Hematopoietic multipotent progenitor cell treated with erythropoietin and hydrocortisone succinate and interleukin-3 and kit ligand, for 8 days (in vitro differentiated cells): Measurements from ENCODE around the gene CD300LD.
A peak's percentile ranks its signal among the peaks of the same experiment; 100 is the strongest.

ENCODE experiments used
- DNase-seq: peaks from one replicate; pipeline ENCODE4 v3.0.0-alpha.2; 2015

Gene CD300LD

GRCh38 chr17:74543406-74543805, 48.7 kb downstream of the CD300LD start:
- DNase-seq: no peak

DNA sequence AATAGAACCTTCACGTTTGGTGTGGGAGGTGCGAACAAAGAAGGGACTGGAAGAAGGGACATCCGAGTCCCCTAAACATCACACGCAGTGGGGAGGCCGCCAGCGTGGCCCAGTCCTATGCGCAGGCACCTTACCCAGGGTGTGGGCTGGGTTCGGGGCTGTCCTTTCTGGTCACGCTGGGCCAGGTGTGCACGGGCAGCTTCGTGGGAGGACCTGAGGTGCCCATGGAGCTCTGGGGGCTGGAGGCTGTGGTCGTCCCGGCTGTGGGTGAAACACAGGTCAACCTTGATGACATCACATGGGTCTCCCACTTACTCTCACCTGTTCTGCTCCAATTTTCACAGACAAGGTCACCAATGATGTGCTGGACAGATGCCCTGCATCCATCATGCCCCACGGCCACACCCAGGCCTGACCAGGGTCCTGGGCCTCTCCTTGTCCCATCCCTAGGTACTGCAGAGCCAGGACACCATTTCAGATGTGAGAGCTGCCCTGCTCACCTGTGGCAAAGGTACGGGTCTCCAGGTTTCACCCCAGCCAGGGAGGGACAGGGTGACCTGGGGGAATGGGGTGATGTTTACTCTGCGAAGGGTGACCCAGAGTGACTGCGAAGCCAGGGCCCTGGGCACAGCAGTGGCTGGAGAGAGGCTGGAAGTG, 49.2 kb downstream of the CD300LD start:
- no peak for DNase-seq

GRCh38 chr17:74542166-74542565, 49.9 kb downstream of the CD300LD start:
- no peak for DNase-seq

DNA sequence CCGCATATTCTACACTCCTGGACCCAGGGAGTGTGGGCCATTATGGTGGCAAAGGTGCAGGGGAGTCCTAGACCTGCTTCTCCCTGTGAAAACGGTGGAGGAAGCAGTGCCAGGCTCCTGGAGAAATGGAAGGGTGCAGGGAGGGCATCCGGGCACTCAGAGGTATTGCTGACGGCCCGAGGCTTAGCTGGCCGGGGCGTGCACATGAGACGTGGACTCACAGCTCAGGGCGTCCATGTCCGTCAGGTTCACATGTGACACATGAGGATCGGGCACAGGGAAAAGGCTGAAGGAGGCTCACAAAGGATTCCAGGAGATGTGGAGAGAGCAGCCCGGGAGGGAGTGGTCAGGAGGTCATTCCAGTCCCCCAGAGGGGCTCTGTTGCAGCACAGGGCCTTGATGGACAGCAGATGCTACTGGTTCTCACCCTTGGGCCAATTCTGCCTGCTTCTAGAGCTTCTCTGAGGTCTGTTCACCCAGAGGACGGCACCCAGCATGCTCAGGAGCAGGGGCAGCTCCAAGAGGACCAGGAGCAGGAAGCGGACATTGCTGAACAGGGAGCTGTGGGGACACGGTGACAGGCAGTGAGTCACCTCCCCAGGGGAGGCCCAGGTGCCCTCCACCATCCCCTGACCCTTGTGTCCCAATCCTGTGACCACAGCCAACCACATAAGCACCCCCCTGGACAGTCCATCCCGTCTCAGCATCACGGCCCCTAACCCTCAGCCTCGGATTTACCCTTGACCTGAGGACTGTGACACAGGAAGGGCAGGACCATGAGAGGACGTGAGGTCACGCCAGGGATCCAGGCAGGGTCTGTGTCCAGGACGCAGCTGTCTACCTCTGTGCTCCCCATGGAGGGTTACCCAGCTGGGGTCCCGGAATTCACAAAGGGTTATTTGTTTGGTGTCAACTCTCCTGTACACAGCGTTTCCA, 50.6 kb downstream of the CD300LD start:
- DNase-seq: no peak

- no peak for DNase-seq
Measured at GRCh38 chr17:74539281-74539820, 52.7 kb downstream of the CD300LD start.

GRCh38 chr17:74536890-74537289, 55.2 kb downstream of the CD300LD start:
- DNase-seq: no peak

GRCh38 chr17:74532115-74532514, 60.0 kb downstream of the CD300LD start:
- peak; percentile 83 for DNase-seq

GRCh38 chr17:74531231-74531761, 60.8 kb downstream of the CD300LD start, which contains the start of gene CD300LB:
Gene CD300LB, minus strand, starts transcription at chr17:74531475. Its CDS starts 125 bp downstream, at chr17:74531350.
- no peak for DNase-seq

DNA sequence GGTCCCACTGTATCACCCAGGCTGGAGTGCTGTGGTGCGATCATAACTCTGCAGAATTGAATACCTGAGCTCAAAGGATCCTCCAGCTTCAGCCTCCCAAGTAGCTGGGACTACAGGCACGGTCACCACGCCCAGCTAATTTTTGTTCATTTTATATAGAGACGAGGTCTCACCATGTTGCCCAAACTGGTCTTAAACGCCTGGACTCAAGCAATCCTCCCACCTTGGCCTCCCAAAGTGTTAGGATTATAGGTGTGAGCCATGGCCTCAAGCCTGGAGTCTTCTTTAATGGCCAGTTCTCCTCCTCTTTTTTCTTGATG, 61.3 kb downstream of the CD300LD start:
- no peak for DNase-seq
